G401.6 (cell line): ENCODE measurements around the gene DDR1.

Experiments
- FAIRE-seq: peaks from 2 replicates; lab custom pipeline; 2012; peaks lifted over from hg19 to GRCh38; lab: Jason Lieb, UNC

The DDR1 gene

GRCh38 chr6:30881392-30882203 is 2.7 kb upstream of the DDR1 start:
- no peak for FAIRE-seq

- no peak for FAIRE-seq
Observed at GRCh38 chr6:30882204-30882758, 2.0 kb upstream of the DDR1 start.

- no peak for FAIRE-seq
Observed at GRCh38 chr6:30882759-30883684, 1.3 kb upstream of the DDR1 start.

GRCh38 chr6:30884521-30885480 is 482 bp downstream of the DDR1 start:
- no peak for FAIRE-seq

DNA sequence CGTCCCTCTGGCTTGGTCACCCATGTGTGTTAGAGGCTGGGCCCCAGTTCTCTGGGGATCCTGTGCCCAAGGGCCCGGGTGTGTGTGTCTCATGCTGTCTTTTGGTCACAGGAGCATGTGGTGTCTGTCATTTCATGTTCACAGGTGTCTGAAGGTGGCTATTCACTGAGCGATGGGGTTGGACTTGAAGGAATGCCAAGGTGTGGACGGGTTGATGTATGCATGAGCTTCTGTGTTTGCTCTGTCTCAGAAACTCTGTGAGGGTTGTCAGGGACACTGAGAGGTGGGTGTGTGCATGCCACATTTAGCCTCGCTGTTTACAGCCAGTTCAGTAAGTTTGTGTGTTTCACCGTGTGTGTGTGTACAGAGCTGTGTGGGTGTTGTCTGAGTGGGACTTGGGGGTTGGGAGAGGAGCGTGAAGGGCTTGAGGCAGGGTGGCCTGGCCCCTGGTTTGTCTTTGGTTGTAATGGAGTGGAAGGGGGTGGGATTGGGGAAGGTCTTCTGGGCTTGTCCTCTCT is 1.2 kb downstream of the DDR1 start:
- FAIRE-seq = no peak

- FAIRE-seq = no peak
Observed at GRCh38 chr6:30885999-30886896, 1.9 kb downstream of the DDR1 start.

GRCh38 chr6:30886897-30887255 is 2.6 kb downstream of the DDR1 start:
- FAIRE-seq = no peak

DNA sequence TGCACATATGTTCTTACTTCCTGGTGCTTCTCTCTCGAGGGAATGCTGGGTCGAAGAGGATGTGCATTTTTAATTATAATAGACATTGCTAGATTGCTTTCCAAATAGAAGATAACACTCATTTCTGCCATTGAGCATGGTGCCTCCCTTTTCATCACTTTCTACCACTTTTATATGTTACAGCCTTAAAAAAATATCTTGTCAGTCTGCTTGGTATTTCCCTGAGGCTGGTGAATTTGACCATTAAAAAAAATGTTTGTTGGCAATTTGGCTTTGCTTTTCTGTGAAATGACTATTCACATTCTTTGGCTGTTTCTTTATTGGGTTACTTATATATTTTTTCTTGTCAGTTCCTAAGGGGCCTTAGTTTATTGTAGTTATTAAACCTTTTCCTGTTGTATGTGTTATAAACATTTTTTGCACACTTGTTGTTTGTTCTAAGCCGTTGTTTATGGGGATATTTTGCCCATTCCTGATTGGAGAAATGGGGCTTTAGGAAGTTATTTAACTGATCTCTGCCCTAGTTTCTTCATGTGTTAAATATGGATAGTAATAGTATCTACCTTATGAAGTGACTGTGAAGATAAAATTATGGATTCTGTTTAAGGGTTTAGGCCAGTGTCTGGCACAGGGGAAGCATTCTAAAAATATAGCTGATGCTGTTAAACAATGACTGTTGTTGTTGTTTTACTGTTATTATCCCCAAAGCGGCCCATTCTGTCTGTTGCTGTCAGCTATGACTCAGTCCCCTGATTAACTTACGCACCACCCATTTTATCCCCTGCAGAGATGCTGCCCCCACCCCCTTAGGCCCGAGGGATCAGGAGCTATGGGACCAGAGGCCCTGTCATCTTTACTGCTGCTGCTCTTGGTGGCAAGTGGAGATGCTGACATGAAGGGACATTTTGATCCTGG is 3.8 kb downstream of the DDR1 start:
- FAIRE-seq = no peak

DNA sequence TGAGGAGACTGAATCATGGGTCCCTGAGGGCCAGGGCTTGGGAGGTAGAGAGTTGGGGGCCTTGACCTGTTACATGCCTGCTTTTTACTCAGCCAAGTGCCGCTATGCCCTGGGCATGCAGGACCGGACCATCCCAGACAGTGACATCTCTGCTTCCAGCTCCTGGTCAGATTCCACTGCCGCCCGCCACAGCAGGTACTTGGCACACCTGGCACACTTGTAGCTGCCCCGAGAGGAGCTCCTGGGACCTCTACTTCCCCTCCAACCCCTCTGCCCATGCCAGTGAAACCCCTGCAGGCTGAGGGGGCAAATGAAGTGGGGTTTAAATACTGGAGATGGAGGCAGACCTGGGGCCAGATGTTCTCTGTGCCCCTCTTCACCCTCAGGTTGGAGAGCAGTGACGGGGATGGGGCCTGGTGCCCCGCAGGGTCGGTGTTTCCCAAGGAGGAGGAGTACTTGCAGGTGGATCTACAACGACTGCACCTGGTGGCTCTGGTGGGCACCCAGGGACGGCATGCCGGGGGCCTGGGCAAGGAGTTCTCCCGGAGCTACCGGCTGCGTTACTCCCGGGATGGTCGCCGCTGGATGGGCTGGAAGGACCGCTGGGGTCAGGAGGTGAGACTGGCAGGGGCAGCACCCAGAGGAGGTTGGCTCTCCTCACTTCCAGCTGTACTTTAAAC is 4.6 kb downstream of the DDR1 start:
- FAIRE-seq = no peak

DNA sequence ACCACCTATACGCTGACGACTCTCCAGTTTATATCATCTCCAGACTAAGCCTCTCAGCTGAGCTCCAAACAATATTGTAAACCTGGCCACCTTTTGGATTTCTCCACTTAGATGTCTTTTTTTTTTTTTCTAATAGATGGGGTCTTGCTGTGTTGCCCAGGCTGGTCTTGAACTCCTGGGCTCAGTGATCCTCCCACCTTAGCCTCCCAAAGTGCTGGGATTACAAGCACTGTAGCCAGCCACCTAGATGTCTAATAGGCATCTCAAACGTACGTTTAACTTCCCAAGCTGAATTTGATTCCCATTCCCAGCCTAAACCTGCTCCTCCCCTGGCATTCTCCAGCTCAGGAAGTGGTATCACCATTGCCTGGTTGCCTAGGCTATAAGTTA is 5.2 kb downstream of the DDR1 start:
- no peak for FAIRE-seq

DNA sequence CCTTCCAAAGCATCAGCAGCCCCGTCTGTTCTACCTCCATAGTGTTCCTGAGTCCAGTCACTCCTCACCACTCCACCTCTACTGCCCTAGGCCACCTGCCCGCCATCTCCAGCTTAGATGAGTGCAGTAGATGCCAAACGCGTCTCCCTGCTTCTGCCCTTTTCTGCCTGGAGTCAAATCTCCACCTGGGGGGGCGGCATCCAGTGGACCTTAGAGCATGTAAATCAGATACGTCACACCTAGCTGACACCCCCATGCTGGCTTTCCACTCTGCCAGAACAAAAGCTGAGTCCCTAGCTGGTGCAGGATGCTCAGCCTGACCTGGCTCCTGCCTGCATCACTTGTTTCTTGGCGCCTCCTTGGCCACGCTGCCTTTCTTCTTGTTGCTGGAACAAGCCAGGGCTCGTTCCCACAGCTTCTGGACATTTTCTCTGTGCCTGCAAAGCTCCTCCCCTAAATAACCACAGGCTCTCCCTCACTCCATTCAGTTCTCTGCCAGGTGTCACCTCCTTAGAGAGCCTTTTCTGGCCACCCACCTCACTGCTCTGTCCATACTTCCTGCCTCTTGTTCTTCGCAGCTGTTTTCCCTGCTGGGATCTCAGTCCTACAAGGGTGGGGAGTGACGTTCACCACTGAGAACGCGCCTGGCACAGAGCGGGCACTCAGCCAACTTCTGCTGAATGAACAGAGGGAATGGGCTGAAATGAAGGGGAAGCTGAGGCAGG is 5.8 kb downstream of the DDR1 start:
- no peak for FAIRE-seq

- FAIRE-seq = no peak
Observed at GRCh38 chr6:30890646-30891449, 6.5 kb downstream of the DDR1 start.

GRCh38 chr6:30891450-30891723 is 7.1 kb downstream of the DDR1 start:
- FAIRE-seq = no peak

DNA sequence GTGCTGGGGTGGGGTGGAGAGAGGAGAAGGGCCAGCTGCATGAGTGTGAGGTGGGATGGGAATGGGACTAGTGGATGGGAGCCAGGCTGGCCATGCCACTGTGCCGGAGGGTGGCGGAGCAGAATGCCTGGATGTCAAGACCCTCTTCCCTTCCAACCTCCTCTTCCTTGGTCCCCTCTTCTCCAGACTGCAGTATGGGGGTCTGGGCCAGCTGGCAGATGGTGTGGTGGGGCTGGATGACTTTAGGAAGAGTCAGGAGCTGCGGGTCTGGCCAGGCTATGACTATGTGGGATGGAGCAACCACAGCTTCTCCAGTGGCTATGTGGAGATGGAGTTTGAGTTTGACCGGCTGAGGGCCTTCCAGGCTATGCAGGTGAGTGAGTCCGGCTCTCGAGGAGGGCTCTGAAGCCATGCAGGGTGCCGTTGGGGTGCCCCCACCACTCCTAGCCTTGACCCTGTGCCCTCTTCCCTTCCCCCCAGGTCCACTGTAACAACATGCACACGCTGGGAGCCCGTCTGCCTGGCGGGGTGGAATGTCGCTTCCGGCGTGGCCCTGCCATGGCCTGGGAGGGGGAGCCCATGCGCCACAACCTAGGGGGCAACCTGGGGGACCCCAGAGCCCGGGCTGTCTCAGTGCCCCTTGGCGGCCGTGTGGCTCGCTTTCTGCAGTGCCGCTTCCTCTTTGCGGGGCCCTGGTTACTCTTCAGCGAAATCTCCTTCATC is 7.7 kb downstream of the DDR1 start:
- FAIRE-seq = no peak

DNA sequence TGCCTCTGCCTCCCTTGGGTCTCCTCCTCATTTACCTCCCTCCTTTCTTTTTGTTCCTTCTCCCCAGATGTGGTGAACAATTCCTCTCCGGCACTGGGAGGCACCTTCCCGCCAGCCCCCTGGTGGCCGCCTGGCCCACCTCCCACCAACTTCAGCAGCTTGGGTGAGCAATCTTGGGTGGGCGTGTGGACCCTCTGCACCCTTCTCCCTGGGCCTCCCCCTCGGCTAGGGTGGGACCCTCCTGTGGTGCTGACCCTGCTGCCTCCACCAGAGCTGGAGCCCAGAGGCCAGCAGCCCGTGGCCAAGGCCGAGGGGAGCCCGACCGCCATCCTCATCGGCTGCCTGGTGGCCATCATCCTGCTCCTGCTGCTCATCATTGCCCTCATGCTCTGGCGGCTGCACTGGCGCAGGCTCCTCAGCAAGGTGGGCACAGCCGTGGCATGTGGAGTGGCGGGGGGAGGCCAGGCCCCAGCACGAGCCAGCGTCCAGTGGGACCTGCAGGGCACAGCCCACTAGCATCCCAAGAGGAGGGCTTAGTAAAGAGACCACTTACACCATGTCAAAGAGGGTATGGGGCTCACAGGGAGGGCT is 8.8 kb downstream of the DDR1 start:
- no peak for FAIRE-seq

GRCh38 chr6:30893666-30894065 is 9.3 kb downstream of the DDR1 start:
- no peak for FAIRE-seq

DNA sequence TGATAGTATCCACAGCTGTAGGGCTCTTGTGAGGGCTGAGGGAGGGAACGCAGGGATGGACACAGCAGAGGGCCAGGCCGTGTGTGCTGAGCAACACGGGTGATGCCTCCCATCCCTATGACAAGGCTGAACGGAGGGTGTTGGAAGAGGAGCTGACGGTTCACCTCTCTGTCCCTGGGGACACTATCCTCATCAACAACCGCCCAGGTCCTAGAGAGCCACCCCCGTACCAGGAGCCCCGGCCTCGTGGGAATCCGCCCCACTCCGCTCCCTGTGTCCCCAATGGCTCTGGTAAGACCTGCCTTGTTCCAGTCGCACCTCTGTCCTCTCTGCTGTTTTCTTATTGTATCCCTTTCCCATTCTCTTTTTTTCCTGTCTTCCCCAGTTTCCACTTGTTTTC is 10.1 kb downstream of the DDR1 start:
- FAIRE-seq = no peak
